Adrenal gland (tissue), 12 donors: Measurements from ENCODE around the gene KLHL21. TPM values are rescaled to one million over a fixed set of nuclear protein-coding genes. Genes with fewer than 3 reads are reported as not detected.

Experiments
- DNase-seq, 7 donors: peaks; one replicate each; pipeline ENCODE4 v3.0.0-alpha.2; 2019 to 2020
- H3K27ac ChIP-seq, 5 donors: fragments of 200-600 bp; sonication (generic) in 4 of 5; 1 replicate in 3 of 5; 2 replicates in 2 of 5; pipeline versions ENCODE4 v1.5.1 to v1.8.0; 2016 to 2020; ENCODE audit warnings: mild to moderate bottlenecking in 1 of 5
- H3K27me3 ChIP-seq: fragments of 200-600 bp; 2 replicates; pipeline ENCODE4 v1.8.0; 2021
- H3K36me3 ChIP-seq, 2 donors: fragments of 200-600 bp; replicated peaks in 1 of 2; 1 replicate in 1 of 2; 2 replicates in 1 of 2; pipeline versions ENCODE4 v1.5.1 to v1.8.0; 2018 to 2022
- H3K4me1 ChIP-seq, 2 donors: fragments of 200-600 bp; replicated peaks in 1 of 2; 1 replicate in 1 of 2; 2 replicates in 1 of 2; pipeline versions ENCODE4 v1.5.1 to v1.8.0; 2018 to 2021
- H3K4me3 ChIP-seq, 4 donors: fragments of 200-600 bp; sonication (generic) in 3 of 4; one replicate each; pipeline ENCODE4 v1.5.1; 2016 to 2018
- H3K9me3 ChIP-seq, 3 donors: fragments of 200-600 bp; sonication (generic) in 1 of 3; replicated peaks in 1 of 3; 1 replicate in 2 of 3; 2 replicates in 1 of 3; pipeline versions ENCODE4 v1.5.1 to v1.8.0; 2016 to 2021
- POLR2A ChIP-seq, 2 donors: fragments of 450-650 bp; IDR thresholded peaks; one replicate each; pipeline ENCODE4 v1.6.1; 2017; ENCODE audit warnings: antibody characterized with exemption in 2 of 2, mild to moderate bottlenecking in 2 of 2, moderate library complexity in 1 of 2
- WGBS, 4 donors: extraction: QIAGEN DNeasy Blood & Tissue Kit in 2 of 4; methylation state at CpG; one replicate each; pipeline versions ENCODE4 v1.1.5 to v1.1.7; 2013 to 2017; 5-methylcytosine and 5-hydroxymethylcytosine counted together
- intact Hi-C, 2 donors: fragments of 100-400 bp; cut with DNase I; formaldehyde crosslinking; loops; one replicate each; pipeline versions ENCODE4 v1.14.1 to v1.15.0; 2022 to 2023
- polyA plus RNA-seq, 3 donors: library from polyadenylated mRNA; stranded (reverse); fragments of 200-250 nt in 2 of 3; fragments of 350-450 nt in 1 of 3; fragmentation: Illumina TruSeq in 1 of 3; extraction: RNeasy Lipid Tissue Mini Kit (QIAGEN cat#74804) in 1 of 3; gene quantifications; one replicate each; pipeline ENCODE4 v1.2.3, GENCODE V29; 2013 to 2014
- total RNA-seq, 9 donors: library from RNA; depleted of rRNA in 4 of 9; stranded (reverse); fragments of >200 nt in 4 of 9; fragments of 120-200 nt in 1 of 9; fragmentation: NEBNext Ultra II Directional in 1 of 9; extraction: Animal tissue kit (Norgen Biotek cat#: 25700) in 1 of 9; gene quantifications; one replicate each; pipeline versions ENCODE4 v1.1.0 to v1.2.4, GENCODE V29; 2013 to 2023
- TF ChIP-seq, protein P1 (sequence below), 6 experiments: fragments of 450-650 bp in 4 of 6; fragments of 200-600 bp in 2 of 6; sonication (generic) in 1 of 6; IDR thresholded peaks; 1 replicate in 5 of 6; 2 replicates in 1 of 6; pipeline versions ENCODE4 v1.5.1 to v1.8.0; 2016 to 2021; ENCODE audit warnings: antibody characterized with exemption in 6 of 6, mild to moderate bottlenecking in 2 of 6, moderate library complexity in 1 of 6
- donor health status: healthy with polysubstance abuse.
- donor health status: Bipolar disorder and iron deficiency.
- donor health status: DM: yes; HTN: yes; CAD: no.
- donor health status: DM: no; HTN: no; CAD: no.
- donor health status: DM: no; HTN: no; CAD: no.
- donor health status: DM: yes; HTN: yes; CAD: no.

The KLHL21 gene
- total and polyA plus RNA-seq, 12 donors: 11.7 to 108 (median 35.9) TPM

DNA sequence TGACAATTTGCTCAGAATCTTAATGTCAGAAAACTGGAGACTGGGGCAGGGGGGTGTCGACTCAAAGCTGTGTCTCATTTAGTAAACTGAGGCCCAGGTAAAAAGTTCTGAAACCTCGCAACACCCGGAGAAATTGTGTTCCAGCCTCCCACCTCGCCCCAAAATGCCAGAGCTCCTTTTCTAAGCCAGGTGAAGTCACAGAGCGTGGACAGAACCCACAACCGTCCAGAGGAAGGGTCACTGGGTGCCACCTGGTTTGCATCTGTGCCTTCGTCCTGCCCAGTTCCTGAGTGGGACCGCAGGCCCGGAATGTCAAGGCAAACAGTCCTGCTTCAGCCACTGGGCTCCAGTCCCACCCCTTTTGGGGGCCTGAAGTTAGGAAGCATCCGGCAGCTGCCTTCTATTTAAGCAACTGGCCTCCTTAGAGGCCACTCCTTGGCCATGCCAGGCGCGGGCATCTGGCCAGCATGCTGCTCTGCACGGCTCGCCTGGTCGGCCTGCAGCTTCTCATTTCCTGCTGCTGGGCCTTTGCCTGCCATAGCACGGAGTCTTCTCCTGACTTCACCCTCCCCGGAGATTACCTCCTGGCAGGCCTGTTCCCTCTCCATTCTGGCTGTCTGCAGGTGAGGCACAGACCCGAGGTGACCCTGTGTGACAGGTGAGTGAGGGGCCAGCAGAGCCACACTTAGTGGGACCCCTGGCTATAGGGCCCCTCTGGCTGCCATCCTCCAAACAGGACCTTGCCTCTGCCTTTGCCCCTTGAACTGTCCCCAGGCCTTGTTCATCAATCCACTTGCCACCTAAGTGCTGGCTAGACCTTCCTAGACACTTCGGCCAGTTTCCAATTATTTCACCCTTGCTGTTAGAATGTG lies 47.5 kb downstream of the KLHL21 start, which contains the start of gene TAS1R1:
TAS1R1 (plus strand) TSS at position 401 of the 872 bp plus-strand sequence; CDS start at position 468, 67 bp downstream.
- H3K27me3 ChIP-seq: no peaks in the 10 kb centered on the region
- peaks cover 7 to 22% of the 10 kb centered on the region in 2 donors for H3K4me1 ChIP-seq
- peaks cover 0 to 4% of the 10 kb centered on the region in 2 donors for H3K36me3 ChIP-seq
- intact Hi-C loops: loop anchor here in 1 of 2 donors (5.0 kb wide), 1 partner anchor 68 kb away; no protein-coding TSS in a partner anchor
- TF ChIP-seq, protein P1, sequence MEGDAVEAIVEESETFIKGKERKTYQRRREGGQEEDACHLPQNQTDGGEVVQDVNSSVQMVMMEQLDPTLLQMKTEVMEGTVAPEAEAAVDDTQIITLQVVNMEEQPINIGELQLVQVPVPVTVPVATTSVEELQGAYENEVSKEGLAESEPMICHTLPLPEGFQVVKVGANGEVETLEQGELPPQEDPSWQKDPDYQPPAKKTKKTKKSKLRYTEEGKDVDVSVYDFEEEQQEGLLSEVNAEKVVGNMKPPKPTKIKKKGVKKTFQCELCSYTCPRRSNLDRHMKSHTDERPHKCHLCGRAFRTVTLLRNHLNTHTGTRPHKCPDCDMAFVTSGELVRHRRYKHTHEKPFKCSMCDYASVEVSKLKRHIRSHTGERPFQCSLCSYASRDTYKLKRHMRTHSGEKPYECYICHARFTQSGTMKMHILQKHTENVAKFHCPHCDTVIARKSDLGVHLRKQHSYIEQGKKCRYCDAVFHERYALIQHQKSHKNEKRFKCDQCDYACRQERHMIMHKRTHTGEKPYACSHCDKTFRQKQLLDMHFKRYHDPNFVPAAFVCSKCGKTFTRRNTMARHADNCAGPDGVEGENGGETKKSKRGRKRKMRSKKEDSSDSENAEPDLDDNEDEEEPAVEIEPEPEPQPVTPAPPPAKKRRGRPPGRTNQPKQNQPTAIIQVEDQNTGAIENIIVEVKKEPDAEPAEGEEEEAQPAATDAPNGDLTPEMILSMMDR (IDR thresholded peaks at IDR 0.05): no peak
- TF ChIP-seq POLR2A (IDR thresholded peaks at IDR 0.05): no peak
- 58 to 81% (median 63%) methylated on average over 6 to 19 of the region's 19 CpGs for WGBS, 4 donors
- no peaks in the 10 kb centered on the region for H3K9me3 ChIP-seq
- peak within 1 kb of the TSS in 4 of 5 donors; percentile 41 to 87 (median 60) for H3K27ac ChIP-seq
- peak; percentile 48 to 71 (median 69) for DNase-seq
- H3K4me3 ChIP-seq: peak within 1 kb of the TSS; percentile 10 to 99 (median 78)

GRCh38 chr1:6554031-6554906 lies 48.4 kb downstream of the KLHL21 start, which contains the start of gene NOL9:
NOL9 (minus strand) TSS chr1:6554513; CDS start chr1:6554502, 11 bp downstream.
- intact Hi-C loops: loop anchor here in 1 of 2 donors (5.0 kb wide), 1 partner anchor 67 kb away; no protein-coding TSS in a partner anchor
- peak; percentile 92 to 96 (median 94) for DNase-seq
- peak within 1 kb of the TSS in 4 of 5 donors; percentile 41 to 87 (median 60) for H3K27ac ChIP-seq
- peaks cover 0 to 13% of the 10 kb centered on the region in 2 donors for H3K36me3 ChIP-seq
- 1 to 18% (median 5%) methylated on average over 10 to 85 of the region's 87 CpGs for WGBS, 4 donors
- H3K4me1 ChIP-seq: peaks cover 7 to 22% of the 10 kb centered on the region in 2 donors
- H3K9me3 ChIP-seq: no peaks in the 10 kb centered on the region
- H3K4me3 ChIP-seq: peak within 1 kb of the TSS; percentile 10 to 99 (median 78)
- peak; percentile 6 to 47 for TF ChIP-seq POLR2A (IDR thresholded peaks at IDR 0.05)
- TF ChIP-seq, protein P1 (IDR thresholded peaks at IDR 0.05): peak; percentile 89 to 97 (median 94)
- H3K27me3 ChIP-seq: no peaks in the 10 kb centered on the region

DNA sequence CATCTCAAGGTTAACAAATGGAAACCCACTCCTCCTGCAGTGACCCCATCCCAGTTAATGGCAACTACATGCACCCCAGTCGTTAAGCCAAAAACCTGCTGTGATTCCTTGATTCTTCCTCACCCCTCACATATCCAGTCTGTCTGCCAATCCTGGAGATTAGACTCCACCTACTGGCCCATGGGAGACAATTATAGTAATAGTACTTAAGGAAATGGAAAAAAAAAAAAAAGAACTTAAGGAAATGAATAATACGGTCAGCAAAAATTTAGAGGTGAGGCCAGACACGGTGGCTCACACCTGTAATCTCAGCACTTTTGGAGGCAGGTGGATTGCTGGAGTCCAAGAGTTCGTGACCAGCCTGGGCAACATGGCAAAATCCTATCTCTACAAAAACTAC lies 55.4 kb downstream of the KLHL21 start:
- H3K4me1 ChIP-seq: peaks cover 4 to 22% of the 10 kb centered on the region in 2 donors
- intact Hi-C loops: no loop called here
- no peak overlapping the region for H3K4me3 ChIP-seq
- 54 to 68% (median 64%) methylated on average over 4 of the region's 4 CpGs for WGBS, 4 donors
- TF ChIP-seq POLR2A (IDR thresholded peaks at IDR 0.05): no peak
- TF ChIP-seq, protein P1 (IDR thresholded peaks at IDR 0.05): peak in 1 of 6 experiments; percentile 9
- no peak for DNase-seq
- no peaks in the 10 kb centered on the region for H3K9me3 ChIP-seq
- H3K27me3 ChIP-seq: no peaks in the 10 kb centered on the region
- peaks cover 0 to 51% of the 10 kb centered on the region in 2 donors for H3K36me3 ChIP-seq
- H3K27ac ChIP-seq: peak overlapping the region in 2 of 5 donors; percentile 34 to 83
